T-helper 22 cell (primary cell): ENCODE results near the gene PDS5B.
"Not testable (repeated sequence)": the region's sequence is repeated elsewhere in the genome, so short reads cannot be mapped to it uniquely, and the experiment has no call there.

Experiments used
- DNase-seq: peaks from one replicate; pipeline ENCODE4 v3.0.0-alpha.2; 2020; ENCODE audit warnings: low read depth

The PDS5B gene

DNA sequence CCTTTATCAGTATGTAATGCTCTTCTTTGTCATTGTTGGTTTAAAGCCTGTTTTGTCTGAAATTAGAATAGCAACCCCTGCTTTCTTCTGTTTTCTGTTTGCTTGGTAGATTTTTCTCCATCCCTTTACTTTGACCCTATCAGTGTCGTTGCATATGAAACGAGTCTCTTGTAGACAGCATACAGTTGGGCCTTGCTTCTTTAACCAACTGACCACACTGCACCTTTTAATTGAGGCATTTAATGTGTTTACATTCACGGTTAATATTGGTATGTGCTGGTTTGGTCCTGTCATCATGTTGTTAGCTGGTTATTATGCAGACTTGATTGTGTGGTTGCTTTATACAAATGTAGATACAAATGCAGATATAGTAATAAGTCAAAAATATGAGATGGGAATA is 71.1 kb downstream of the PDS5B start:
- no peak for DNase-seq

DNA sequence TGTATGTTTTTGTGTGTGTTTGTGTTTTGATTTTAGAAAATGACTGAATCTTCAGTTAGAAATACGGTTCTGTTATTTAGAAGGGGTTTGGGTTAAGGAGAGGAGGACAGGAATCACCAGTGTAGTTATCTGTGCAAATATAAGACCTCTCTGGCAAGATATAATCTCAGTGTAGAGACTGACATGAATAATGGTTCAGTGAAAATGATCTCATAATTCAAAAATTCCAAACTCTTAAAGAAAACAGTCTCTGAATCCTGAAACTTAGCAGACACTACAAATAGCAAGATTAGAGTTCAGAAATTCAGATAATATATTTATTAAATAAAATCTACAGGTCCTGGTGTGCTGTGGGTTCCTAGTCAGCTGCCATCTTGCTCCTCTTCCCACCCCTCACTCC is 73.5 kb downstream of the PDS5B start:
- no peak for DNase-seq

DNA sequence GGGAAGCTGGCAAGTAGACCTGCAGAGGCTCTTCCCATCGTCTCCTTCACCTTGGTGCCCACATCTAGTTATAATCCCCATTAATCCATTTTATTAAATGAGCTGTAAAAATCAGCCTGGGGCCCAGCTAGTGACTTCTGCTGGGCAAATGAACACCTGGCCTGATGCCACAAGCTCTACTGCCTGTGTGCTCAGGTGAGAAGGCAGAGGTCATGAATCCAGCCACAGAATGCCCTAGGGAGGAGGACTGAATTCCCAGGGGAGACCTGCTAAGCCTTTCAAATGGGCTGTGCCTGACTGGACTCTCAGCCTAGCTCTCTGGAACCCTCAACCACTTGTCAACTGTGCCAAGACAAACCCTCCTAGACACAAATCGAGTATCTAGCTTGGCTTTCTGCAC is 74.0 kb downstream of the PDS5B start:
- DNase-seq = no peak

DNA sequence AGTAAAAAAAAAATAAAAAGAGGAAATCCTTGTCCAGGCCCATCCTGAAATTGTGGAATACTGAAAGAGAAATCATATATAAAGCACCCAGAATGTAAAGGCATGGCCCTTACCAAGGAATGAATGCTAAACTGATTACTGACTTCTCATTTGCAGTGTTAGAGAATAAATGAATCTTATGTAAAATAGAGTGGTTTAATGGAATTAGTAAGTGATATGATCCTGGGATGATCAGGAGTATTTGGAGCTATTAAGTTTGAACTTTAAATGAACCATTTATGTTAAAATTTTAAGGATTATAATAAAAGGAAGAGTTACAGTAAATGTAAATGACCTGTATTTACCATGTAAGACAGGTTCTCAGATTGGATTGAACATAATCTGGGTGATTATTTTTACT is 75.4 kb downstream of the PDS5B start:
- DNase-seq = no peak

DNA sequence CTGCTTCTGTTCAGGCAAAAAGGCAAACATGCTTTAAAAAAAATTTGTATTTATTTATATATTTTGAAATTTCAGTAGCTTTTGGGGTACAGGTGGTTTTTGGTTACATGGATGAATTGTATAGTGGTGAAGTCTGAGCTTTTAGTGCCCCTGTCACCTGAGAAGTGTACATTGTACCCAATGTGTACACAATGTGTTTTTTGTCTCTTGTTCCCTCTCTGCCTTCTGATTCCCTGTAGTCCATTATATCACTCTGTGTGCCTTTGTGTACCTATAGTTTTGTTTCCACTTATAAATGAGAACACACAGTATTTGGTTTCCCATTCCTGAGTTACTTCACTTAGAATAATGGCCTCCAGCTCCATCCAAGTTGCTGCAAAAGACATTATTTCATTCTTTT is 77.4 kb downstream of the PDS5B start:
- DNase-seq = no peak

DNA sequence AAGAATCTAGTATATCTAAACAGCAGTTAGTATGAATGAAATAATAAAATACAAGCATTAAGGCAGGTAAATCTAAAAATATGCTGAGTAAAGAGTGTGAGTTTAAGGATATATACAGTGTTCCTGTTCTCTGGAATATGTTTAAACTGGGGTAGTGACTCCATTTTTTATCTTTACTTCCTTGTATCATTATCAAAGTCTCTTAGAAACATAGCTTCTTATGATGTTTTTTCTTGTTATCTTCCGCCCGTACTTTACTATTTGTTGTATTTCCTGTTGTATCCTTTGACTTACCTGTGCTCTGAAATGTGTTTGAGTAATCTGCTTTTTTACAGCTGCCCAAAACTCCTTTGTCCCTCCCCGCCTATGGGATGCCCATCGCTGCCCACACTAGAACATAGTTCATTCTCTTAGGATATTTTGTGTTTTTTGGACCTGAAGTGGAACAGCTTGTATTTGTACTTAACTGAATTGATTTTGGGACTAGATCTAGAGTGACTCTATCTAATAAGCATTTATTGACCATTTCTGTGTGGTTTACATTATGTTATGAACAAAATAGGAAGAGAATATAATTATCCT is 80.8 kb downstream of the PDS5B start:
- no peak for DNase-seq

DNA sequence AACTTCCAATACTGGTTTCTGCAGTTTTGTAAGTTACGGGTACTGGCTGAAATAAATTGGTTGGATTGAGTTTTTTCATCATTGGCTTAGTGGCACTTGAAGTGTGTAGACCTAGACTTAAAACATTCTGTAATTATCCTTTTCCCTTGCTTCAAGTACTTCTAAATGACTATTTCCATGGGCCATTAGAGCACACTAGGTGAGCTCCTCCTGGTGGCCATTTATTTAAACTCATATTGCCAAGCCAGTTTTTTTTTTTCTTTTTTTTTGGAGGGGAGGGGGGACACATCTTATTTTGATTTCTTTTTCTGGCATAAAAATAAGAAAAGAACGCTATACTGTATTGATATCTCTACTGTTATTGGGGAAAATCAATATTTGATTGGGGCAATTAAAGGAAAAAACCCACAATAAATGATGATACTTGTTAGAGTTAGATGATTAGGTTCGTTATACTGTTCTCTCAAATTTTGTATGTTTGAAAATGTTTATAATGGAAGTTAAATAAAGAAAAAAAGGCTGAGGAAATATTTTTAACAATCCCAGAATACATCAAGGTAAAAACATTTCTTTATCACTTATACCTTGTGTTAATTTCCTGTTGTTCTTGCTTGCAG is 82.9 kb downstream of the PDS5B start:
- DNase-seq = no peak

DNA sequence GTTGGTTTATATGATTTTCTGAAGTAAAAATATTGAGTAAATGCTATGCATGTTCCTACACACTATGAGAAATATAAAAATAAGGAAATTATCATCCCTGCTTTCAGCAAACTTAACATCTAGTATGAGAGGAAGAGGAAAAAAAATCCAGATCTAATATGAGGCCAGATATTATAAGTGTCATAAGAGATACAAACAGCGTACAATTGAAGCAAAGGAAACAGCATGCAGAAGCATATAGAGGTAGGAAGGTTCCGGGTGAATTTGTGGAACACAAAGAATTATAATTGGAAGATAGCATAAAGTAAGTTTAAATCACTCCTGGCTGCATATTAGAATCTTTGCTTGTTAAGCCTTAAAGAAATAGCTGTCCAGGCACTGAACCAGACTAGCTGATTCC is 88.3 kb downstream of the PDS5B start:
- DNase-seq = no peak

DNA sequence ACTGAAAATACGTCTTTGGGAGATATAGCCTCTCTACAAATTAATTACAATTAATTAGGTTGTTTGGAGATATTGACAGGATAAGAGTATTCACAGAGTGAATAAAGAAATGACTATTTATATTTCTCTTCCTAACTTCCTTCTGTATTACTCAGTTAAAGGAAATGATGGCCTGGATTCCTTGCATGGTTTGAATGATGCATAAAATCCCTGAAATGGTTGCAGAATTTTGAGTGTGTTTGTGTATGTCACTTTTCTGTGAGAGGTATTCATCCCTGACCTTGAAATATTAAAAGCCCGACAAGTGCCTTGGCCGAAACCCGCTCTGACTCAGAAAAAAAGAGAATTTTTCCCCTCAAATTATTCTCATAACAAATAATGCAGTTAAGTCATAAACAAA is 90.0 kb downstream of the PDS5B start:
- no peak for DNase-seq

DNA sequence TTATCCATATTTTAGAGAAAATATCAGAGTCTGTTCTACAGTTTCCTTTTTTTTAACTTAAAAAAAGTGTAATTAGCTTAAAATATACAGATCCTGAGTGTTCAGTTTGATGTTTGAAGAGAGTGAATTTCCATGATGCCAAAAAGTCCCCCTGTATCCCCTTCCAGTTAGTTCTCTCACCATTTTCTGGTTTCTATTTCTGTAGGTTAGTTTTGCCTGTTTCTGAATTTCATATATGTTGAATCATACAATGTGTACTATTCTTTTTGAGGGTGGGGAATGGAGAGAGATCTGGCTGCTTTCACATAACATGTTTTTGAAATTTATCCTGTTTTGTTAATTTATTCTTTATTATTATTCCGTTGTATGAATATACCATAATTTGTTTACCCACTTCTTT is 95.9 kb downstream of the PDS5B start:
- no peak for DNase-seq

DNA sequence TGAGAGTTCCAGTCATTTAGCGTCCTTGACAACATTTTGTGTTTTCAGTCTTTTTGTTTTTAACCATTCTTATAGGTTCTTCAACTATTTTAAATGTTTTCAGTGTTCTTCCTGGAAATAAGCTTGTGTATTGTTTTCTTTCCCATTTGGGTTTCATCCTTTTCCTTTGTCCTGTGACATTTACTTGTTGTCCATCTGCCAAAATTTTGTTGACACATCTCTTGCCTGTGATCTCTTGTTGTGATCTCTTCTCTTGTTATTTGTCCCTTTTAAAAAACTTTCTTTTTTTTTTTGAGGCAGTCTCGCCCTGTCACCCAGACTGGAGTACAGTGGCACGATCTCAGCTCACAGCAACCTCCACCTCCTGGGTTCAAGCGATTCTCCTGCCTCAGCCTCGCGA is 96.5 kb downstream of the PDS5B start:
- no peak for DNase-seq

DNA sequence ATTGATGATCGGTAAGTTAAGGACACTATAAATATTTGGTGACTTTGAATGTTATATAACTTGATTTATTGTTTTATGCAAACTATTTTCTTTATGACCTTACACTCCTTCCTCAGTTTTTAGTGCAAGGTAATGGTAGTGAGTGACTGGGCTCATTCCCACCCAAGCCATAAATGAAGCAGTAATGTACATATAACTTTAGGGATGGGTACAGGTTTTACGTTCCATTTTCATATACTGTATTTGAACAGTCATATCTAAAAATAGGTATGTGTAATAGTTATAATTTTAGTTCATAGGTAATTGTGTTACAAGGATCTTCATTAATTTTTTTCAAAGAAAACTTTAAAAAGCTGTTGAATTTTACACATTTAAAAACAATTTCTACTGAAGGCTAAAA is 101.0 kb downstream of the PDS5B start:
- no peak for DNase-seq

DNA sequence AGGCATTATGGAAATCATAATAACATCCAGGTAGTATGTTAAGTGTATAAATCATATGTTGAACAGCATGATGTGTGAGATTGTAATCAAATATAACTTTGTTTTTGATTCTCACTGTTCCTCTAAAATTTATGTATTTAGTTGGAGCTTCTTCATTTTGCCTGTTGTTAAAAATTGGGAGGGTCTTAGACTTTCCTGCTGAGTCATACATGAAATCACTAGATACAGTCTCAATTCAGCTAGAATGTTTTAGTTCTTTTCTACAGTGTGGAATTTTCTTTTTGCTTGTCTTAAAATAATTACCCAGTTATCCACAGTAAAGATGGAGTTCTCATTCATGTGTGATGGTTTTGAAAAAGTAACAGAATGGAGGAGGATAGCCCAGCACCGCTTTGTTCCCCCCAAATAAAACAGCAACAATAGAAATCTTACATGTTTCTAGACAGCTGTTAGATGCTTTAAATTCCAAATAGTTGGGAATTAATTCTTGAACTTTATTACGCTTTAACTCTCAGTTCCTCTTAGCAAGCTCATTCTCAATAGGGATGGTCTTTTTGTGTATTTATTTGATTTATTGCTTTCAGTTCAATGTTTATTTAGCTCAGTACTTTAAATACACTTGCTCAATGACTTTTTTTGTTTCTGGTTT is 109.5 kb downstream of the PDS5B start:
- no peak for DNase-seq

DNA sequence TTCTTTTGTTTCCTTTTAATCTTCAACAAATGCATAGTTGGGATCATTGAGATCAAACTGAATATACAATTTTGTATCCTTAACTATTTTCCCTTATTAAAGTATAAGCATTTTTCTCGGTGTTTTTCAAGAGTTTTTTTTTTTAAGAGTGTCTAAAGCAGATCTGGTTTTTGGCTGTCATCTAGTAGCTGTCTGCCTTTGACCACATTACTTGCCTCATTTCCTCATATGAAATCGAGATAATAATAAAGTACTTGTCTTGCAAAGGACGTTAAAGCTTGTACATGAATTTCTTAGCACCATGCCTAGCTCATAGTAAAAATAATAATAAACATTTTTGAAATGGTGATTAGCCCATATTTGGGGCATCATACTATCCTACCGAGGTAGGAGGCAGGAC is 121.2 kb downstream of the PDS5B start:
- DNase-seq = no peak

DNA sequence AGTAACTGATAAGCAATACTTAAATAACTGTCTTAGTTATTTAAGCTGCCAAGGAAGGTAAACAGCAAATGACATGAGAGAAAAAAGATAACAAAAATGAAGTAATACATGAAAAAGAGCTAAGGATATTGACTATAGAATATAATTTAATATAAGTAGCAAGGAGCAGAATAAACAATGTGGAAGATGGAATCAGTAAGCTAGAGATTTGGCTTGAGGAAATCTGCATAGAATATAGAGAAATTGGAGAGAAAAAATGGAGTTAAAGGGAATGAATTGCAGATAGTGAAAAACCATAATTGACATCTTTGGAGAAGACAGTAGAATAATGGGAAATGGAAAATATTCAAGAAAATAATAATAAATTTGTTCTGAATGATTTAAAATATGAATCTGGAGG is 127.1 kb downstream of the PDS5B start:
- no peak for DNase-seq

DNA sequence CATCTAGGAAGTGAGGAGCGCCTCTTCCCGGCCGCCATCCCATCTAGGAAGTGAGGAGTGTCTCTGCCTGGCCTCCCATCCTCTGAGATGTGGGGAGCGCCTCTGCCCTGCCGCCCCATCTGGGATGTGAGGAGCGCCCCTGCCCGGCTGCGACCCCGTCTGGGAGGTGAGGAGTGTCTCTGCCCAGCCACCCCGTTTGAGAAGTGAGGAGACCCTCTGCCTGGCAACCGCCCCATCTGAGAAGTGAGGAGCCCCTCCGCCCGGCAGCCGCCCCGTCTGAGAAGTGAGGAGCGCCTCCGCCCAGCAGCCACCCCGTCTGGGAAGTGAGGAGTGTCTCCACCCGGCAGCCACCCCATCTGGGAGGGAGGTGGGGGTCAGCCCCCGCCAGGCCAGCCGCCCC is 129.9 kb downstream of the PDS5B start:
- DNase-seq = not testable (repeated sequence)

DNA sequence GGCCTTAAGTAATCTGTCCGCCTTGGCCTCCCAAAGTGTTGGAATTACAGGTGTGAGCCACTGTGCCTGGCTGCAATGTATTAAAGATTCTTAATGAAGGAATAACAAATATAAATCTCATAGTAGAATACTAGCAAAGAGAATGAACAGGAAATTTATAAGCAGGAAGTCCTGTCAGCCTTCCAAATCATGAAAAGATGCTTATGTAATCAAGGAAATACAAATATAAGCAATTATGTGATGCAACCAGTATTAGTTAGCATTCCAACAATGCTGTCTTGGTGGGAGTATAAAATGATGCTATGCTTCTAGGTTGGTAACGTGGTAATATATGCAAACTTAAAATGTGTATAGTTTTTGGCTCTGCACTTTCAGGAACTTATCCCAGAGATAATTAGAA is 133.8 kb downstream of the PDS5B start:
- no peak for DNase-seq

DNA sequence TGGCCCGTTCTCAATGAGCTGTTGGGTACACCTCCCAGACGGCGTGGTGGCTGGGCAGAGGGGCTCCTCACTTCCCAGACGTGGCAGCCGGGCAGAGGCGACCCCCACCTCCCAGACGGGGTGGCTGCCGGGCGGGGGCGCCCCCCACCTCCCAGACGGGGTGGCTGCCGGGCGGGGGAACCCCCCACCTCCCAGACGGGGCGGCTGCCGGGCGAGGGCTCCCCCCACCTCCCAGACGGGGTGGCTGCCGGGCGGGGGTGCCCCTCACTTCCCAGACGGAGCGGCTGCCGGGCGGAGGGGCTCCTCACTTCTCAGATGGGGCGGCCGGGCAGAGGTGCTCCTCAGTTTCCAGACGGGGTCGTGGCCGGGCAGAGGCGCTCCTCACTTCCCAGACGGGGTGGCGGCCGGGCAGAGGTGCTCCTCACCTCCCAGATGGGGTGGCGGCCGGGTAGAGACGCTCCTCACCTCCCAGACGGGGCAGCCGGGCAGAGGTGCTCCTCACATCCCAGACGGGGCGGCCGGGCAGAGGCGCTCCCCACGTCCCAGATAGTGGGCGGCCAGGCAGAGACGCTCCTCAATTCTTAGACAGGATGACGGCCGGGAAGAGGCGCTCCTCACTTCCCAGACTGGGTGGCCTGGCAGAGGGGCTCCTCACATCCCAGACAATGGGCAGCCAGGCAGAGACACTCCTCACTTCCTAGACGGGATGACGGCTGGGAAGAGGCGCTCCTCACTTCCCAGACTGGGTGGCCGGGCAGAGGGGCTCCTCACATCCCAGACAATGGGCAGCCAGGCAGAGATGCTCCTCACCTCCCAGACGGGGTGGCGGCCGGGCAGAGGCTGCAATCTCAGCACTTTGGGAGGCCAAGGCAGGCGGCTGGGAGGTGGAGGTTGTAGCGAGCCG is 135.1 kb downstream of the PDS5B start:
- not testable (repeated sequence) for DNase-seq

DNA sequence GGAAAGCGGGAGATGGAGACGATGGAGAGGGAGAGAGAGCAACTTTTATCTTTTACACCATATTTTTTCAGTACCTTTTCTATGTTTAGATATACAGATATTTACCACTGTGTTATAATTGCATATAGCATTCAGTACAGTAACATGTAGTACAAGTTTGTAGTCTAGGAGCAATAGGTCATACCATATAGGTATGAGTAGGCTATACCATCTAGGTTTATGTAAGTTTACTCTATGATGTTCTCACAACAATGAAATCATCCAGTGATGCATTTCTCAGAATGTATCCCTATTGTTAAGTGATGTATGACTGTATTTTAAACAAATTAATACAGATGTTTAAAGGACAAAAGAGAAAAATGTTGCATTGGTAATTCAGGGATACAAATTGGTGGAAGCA is 136.1 kb downstream of the PDS5B start:
- DNase-seq = no peak

DNA sequence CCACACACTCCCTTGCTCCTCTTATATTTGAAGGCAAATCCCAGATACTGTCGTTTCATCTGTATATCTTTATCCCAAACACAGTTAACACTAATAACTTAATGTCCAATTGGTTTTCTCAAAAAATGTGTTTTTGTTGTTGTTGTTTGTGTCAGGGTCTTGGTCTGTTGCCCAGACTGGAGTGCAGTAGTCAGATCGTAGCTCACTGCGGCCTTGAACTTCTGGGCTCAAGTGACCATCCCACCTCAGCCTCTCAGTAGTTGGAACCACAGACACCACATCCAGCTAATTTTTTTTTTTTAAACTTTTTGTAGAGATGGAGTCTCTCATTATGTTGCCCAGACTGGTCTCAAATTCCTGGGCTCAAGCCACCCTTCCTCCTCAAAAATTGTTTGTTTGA is 137.7 kb downstream of the PDS5B start:
- DNase-seq = no peak

DNA sequence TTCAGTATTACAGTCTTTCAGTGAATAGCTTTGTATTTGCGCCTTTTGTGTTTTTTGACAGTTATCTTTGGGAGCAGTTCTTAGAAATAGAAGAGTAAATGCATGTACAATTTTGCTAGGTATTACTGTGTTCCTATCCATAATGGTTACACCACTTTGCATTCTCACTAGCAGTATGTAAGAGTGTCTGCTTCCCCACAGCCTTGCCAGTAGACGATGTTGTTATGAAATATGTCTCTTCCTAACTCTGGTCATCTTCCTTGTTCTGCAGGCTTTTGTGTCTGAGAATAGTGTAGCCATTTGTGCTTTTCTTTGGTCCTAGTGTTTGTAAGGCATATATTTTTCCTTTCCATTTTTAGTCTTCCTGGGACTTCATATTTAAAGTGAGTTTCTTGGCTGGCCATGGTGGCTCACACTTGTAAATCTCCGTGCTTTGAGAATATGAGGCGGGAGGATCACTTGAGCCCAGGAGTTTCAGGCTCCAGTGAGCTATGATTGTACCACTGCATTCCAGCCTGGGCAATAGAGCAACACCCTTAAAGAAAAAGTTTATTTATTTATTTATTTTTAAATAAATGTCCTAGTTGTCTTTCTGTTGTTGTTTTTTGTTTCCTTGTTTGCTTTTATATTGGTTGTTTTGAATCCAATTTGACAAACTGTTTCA is 140.3 kb downstream of the PDS5B start:
- no peak for DNase-seq

DNA sequence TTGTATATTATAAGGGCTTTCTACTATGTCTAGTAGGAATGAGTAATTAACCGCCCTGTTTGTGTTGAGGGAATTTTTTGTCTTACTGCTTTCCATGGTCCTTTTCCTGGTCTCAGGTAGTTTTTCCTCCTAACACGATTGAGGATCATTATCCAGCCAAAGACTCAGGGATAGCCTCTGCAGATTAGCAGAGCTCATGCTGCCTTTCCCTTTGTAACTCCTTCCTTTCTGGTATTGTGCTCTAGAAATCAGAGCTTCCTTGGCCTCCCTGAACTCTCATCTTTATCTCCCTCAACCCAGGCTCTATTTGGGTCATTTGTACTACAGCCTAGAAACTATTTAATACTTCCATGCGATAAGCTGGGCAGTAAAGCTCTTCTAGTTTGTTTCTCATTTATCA is 142.1 kb downstream of the PDS5B start:
- DNase-seq = no peak
